ENCODE measurements around the gene CRLF2. TPM values are rescaled to one million over a fixed set of nuclear protein-coding genes. Genes with fewer than 3 reads are reported as not detected.

CRLF2 gene
- total RNA-seq: not detected in 2 replicates

GRCh38 chrX:1212532-1212931, at the start of gene CRLF2:
TSS of gene CRLF2 (minus strand) at chrX:1212649. CDS start at chrX:1212634, 15 bp downstream.

Other genes starting within 250 kb of the CRLF2 start
- gene CSF2RA, start 56.2 kb upstream of the CRLF2 start, total RNA-seq: not detected in 2 replicates
- gene IL3RA, start 124.1 kb upstream of the CRLF2 start, total RNA-seq: not detected in 2 replicates
- gene SLC25A6, start 179.5 kb upstream of the CRLF2 start, total RNA-seq: 383 and 576 TPM in 2 replicates
- 39.9 and 44.0 TPM in 2 replicates for gene ASMTL, start 240.3 kb upstream of the CRLF2 start, total RNA-seq